Lower lobe of right lung (tissue), 2 donors: ENCODE measurements around the gene DRC7. TPM values are rescaled to one million over a fixed set of nuclear protein-coding genes. Genes with fewer than 3 reads are reported as not detected.

Experiments used
- ATAC-seq, 2 donors: fragments of 200-7000 bp; cut with Tn5 transposase; one replicate each; pipeline ENCODE4 v1.9.1; 2020 to 2022; ENCODE audit warnings: mild to moderate bottlenecking in 2 of 2, moderate library complexity in 2 of 2
- DNase-seq: peaks from one replicate; pipeline ENCODE4 v3.0.0-alpha.2; 2020
- H3K27ac ChIP-seq: fragments of 200-600 bp; one replicate; pipeline ENCODE4 v1.8.0; 2022
- H3K27me3 ChIP-seq: fragments of 200-600 bp; one replicate; pipeline ENCODE4 v1.8.0; 2022; ENCODE audit warnings: low read depth
- H3K36me3 ChIP-seq: fragments of 200-600 bp; one replicate; pipeline ENCODE4 v1.8.0; 2022; ENCODE audit warnings: mild to moderate bottlenecking
- H3K4me1 ChIP-seq: fragments of 200-600 bp; one replicate; pipeline ENCODE4 v1.8.0; 2022
- H3K4me3 ChIP-seq: fragments of 200-600 bp; one replicate; pipeline ENCODE4 v1.8.0; 2022; ENCODE audit warnings: mild to moderate bottlenecking
- H3K9me3 ChIP-seq: fragments of 200-600 bp; one replicate; pipeline ENCODE4 v1.8.0; 2022
- CTCF ChIP-seq: fragments of 200-600 bp; IDR thresholded peaks from one replicate; pipeline ENCODE4 v1.8.0; 2022; ENCODE audit warnings: antibody characterized with exemption, mild to moderate bottlenecking
- intact Hi-C: fragments of 100-400 bp; cut with DNase I; formaldehyde crosslinking; loops from one replicate; pipeline ENCODE4 v1.11.0; 2022
- total RNA-seq: library from RNA; stranded (reverse); fragmentation: NEBNext Ultra II Directional; extraction: Animal tissue kit (Norgen Biotek cat#: 25700); gene quantifications from one replicate; pipeline ENCODE4 v1.2.1, GENCODE V29; 2021
- donor health status: DM: no; HTN: yes; CAD: no; lungs with severe emphysema.

Gene DRC7
- total RNA-seq, 1 donor from 2014 or later, result 4.3 TPM

- no peaks in the 10 kb centered on the region for H3K36me3 ChIP-seq
- H3K4me3 ChIP-seq, result no peak overlapping the region
- no peaks in the 10 kb centered on the region for H3K27me3 ChIP-seq
- no peaks in the 10 kb centered on the region for H3K4me1 ChIP-seq
- TF ChIP-seq CTCF, result no peak
- H3K27ac ChIP-seq, result no peak overlapping the region
- intact Hi-C loops, result no loop called here
- no peak for DNase-seq
- ATAC-seq, result no peak
- H3K9me3 ChIP-seq, result no peaks in the 10 kb centered on the region
Measured at GRCh38 chr16:57725151-57725550, 30.5 kb downstream of the DRC7 start.

GRCh38 chr16:57725554-57725953, 30.9 kb downstream of the DRC7 start:
- no peak for DNase-seq
- Histone ChIP-seq H3K36me3 (no peaks in the 10 kb centered on the region), H3K4me3 (no peak overlapping the region), H3K27ac (no peak overlapping the region), H3K4me1 (no peaks in the 10 kb centered on the region), H3K9me3 (no peaks in the 10 kb centered on the region), H3K27me3 (no peaks in the 10 kb centered on the region)
- intact Hi-C loops, result no loop called here
- no peak for ATAC-seq
- no peak for TF ChIP-seq CTCF

- DNase-seq, result no peak
- Histone ChIP-seq H3K36me3 (no peaks in the 10 kb centered on the region), H3K4me1 (no peaks in the 10 kb centered on the region), H3K27me3 (no peaks in the 10 kb centered on the region), H3K9me3 (no peaks in the 10 kb centered on the region), H3K27ac (no peak overlapping the region), H3K4me3 (no peak overlapping the region)
- no peak for TF ChIP-seq CTCF
- intact Hi-C loops, result no loop called here
- no peak for ATAC-seq
Measured at GRCh38 chr16:57725976-57726375, 31.4 kb downstream of the DRC7 start.

GRCh38 chr16:57726433-57726947, 31.9 kb downstream of the DRC7 start:
- Histone ChIP-seq H3K9me3 (no peaks in the 10 kb centered on the region), H3K4me1 (no peaks in the 10 kb centered on the region), H3K4me3 (no peak overlapping the region), H3K27me3 (no peaks in the 10 kb centered on the region), H3K27ac (no peak overlapping the region), H3K36me3 (no peaks in the 10 kb centered on the region)
- intact Hi-C loops, result no loop called here
- ATAC-seq (no peak), DNase-seq (no peak)
- TF ChIP-seq CTCF, result no peak

DNA sequence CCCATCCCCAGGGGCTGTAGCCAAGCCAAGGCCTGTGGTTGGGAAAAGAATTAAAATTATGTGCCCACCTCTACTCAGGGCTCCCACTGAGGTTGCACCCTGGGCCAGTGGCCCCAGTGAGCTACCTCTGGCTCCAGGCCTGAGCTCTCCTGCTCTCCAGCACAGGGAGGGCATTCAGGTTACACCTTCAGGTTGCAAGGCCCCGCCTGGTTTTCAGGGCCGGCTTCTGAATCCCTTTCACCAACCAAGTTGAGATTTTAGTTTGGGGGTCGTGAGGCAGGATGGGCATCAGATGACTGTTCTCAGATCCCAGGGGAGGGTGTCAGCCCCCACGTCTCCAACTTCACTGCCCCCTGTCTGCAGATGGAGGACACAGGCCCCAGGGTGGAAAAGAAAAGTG, 33.0 kb downstream of the DRC7 start:
- H3K36me3 ChIP-seq, result no peaks in the 10 kb centered on the region
- intact Hi-C loops, result no loop called here
- no peak overlapping the region for H3K27ac ChIP-seq
- no peak for TF ChIP-seq CTCF
- no peaks in the 10 kb centered on the region for H3K4me1 ChIP-seq
- no peak overlapping the region for H3K4me3 ChIP-seq
- ATAC-seq (no peak), DNase-seq (no peak)
- no peaks in the 10 kb centered on the region for H3K9me3 ChIP-seq
- H3K27me3 ChIP-seq, result no peaks in the 10 kb centered on the region
